ENCODE measurements around the gene HSPBP1.

Gene HSPBP1

GRCh38 chr19:55304980-55305379 lies 25.1 kb upstream of the HSPBP1 start:
- no peak for DNase-seq (ENCODE audit: low read depth in 2 of 2)

GRCh38 chr19:55304279-55304978 lies 24.5 kb upstream of the HSPBP1 start:
- DNase-seq (ENCODE audit: low read depth in 2 of 2) = no peak

DNA sequence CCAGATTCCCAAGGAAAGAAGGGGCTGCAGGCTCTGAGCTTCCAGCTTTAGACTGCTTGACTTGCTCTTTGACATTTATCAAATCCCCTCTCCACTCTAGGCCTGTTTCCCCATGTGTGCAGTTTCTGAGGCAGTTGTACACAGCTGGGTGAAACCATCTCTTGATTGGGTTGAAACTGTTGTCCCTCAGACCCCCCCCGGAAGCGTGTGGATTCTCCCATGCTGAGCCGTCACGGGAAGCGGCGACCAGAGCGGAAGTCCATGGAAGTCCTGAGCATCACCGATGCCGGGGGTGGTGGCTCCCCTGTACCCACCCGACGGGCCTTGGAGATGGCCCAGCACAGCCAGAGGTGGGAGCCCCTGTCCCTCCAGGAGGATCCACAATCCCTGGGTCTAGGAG lies 23.6 kb upstream of the HSPBP1 start:
- DNase-seq (ENCODE audit: low read depth in 2 of 2) = no peak

DNA sequence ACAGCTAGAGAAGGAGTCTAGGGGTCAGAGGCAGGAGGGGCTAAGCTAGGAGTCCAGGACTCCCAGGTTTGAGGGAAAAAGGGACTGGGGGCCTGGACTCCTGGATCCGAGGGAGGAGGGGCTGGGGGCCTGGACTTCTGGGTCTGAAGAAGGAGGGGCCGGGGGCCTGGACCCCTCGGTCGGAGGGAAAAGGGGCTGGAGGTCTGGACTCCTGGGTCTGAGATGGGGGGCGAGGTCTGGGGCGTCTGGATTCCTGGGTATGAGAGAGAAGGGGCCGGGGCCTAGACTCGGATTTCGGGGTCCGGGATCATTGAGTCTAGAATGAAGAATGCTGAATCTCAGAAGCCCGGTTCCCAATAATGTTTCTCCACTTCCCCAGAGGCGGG lies 22.4 kb upstream of the HSPBP1 start:
- no peak for DNase-seq (ENCODE audit: low read depth in 2 of 2)

DNA sequence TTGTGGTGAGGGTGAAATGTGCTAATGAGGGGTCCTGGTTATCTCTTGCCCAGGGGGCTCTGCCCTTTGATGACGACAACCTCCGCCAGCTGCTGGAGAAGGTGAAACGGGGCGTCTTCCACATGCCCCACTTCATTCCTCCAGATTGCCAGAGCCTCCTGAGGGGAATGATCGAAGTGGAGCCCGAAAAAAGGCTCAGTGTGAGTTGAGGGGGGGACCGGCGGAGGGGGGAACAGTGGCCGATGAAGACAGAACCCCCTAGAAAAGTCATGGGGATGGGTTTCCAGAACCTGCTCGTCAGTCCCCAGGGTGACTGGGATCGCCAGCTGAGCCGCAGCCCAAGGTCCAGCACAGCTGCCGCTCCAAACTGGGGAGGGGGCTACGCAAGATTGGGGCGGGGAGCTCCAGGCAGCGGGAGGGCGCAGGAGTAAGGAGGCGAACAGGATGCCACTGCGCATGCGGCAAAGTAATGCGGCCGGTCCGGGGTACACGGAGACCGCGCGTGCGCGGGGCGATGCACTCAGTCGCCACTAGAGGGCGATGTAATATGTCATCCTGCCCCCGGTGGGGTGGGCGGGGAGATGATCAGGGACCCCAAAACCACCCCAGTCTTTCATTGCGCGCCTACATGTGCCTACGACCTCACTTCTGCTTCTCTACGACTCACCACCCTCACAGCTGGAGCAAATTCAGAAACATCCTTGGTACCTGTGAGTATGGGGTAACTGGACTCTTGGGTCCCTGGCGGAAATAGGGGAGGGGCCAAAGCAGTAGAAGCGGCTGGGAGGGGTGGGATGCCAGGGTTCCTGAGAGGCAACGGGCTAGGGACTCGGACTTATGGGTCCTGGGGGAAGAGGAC lies 21.8 kb upstream of the HSPBP1 start:
- peak; percentile 97 to 98 for DNase-seq (ENCODE audit: low read depth in 2 of 2)

GRCh38 chr19:55300886-55301458 lies 21.1 kb upstream of the HSPBP1 start:
- DNase-seq (ENCODE audit: low read depth in 2 of 2) = no peak

GRCh38 chr19:55299991-55300390 lies 20.1 kb upstream of the HSPBP1 start:
- no peak for DNase-seq (ENCODE audit: low read depth in 2 of 2)

DNA sequence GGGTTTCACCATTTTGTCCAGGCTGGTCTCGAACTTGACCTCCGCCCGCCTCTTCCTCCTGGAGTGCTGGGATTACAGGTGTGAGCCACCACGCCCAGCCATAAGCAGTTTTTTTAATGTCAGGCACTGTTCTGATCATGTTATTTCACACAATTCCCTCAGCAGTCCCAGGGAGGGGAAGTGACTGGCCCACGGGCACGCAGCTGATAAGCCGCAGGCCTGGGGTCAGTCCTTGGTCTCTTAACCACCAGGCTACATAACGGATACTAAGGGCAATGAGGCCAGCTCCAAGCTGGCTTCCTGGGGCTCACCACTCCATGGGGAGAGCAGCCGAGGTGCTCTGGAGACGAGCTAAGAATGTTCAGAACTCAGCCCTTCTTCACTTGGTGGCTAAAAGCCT lies 17.4 kb upstream of the HSPBP1 start:
- no peak for DNase-seq (ENCODE audit: low read depth in 2 of 2)

DNA sequence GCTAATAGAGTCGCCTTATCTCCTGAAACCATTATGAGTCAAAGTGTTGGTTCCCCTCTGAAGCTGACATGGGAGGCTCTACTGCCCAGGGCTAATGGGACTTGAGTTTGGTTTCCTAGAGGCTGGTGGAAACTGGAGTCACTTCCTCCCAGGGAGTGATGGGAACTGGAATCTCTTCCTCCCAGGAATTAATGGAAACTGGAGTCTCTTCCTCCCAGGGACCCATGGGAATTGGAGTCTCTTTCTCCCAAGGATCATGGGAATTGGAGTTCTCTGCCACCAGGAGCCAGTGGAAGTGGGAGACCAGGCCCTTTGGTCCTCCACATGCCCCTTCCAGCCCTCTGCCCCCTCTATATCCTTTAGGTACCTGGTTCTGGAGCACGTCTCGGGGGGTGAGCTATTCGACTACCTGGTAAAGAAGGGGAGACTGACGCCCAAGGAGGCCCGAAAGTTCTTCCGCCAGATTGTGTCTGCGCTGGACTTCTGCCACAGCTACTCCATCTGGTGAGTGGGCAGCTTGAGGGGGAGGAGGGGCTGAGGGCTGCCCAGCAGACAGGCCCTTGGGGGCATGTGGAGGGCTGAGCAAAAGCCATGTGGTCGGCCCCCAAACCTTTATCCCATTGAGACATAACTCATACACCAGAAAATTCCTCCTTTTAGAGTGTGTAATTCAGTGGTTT lies 9.3 kb upstream of the HSPBP1 start:
- no peak for DNase-seq (ENCODE audit: low read depth in 2 of 2)

GRCh38 chr19:55287361-55288079 lies 7.6 kb upstream of the HSPBP1 start:
- DNase-seq (ENCODE audit: low read depth in 2 of 2) = no peak

GRCh38 chr19:55285229-55285890 lies 5.5 kb upstream of the HSPBP1 start:
- no peak for DNase-seq (ENCODE audit: low read depth in 2 of 2)

- DNase-seq (ENCODE audit: low read depth in 2 of 2) = no peak
These were observed 4.6 kb upstream of the HSPBP1 start for GRCh38 chr19:55284405-55285058.

DNA sequence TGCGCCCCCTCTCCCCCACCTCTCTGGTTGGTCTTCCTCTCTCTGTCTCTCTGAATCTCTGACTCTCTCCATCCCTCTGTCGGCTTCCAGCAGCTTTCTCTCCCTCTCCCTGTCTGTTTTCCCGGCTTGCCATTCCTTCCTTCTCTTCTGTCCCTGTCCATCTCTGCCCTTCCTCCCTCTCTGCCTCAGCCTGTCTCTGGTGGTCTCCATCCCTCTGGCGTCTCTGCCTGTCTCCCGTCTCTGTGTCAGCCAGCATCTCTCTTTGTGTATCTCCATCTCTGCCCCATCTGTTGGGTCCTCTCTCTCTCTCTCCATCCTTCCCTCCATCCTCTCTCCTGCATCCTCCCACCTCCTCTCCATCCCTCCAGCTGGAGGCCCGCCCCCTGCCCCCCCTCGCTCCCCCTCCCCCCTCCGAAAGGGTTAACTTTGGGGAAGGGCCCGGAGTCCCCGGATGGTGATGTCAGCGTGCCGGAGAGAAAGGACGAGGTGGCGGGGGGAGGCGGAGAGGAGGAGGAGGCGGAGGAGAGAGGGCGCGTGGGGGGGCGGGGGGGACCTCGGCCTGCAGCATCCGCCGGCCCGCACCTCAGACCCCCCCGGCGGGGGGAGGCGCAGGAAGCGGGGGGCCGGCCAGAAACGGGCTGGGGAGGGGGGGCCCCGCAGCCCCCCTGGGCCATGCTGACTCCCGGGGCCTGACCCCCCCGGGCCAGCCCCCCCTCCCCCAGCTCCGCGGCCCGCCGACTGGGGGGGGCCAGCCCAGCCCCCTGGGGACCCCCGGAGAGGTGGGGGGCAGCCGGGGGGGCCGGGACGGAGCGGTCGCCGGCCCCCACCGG lies 3.9 kb upstream of the HSPBP1 start, which contains the start of gene BRSK1:
BRSK1 (plus strand) TSS at position 450 of the 830 bp plus-strand sequence. CDS start 446 bp downstream, outside the sequence.
- DNase-seq (ENCODE audit: low read depth in 2 of 2) = peak in 1 of 2 donors; percentile 47

- no peak for DNase-seq (ENCODE audit: low read depth in 2 of 2)
These were observed 570 bp downstream of the HSPBP1 start for GRCh38 chr19:55279340-55279739.

DNA sequence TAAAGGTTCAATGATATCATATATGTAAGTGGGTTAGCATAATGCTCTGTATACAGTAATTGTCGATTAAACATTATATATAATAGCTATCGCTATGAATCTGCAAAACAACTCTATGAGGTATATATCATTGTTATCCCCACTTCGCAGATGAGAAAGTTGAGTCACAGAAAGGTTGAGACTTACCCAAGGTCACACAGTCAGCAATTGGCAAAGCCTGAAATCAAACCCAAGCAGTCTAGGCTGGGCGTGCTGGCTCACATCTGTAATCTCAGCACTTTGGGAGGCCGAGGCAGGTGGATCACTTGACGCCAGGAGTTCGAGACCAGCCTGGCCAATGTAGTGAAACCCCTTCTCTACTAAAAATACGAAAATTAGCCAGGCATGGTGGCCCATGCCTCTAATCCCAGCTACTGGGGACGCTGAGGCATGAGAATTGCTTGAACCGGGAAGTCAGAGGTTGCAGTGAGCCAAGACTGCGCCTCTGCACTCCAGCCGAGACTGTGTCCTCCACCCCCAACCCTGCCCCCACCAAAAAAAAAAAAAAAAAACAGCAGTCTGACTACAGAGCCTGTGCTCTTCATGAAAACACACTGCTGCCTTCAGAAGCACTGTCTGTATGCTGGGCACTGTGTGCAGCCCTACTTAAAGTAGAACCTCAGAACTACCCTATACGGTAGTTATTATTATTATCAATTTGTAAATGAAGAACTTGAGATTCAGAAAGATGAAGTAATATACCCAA lies 1.3 kb downstream of the HSPBP1 start:
- no peak for DNase-seq (ENCODE audit: low read depth in 2 of 2)

- DNase-seq (ENCODE audit: low read depth in 2 of 2) = no peak
These were observed 2.4 kb downstream of the HSPBP1 start for GRCh38 chr19:55277494-55277893.

DNA sequence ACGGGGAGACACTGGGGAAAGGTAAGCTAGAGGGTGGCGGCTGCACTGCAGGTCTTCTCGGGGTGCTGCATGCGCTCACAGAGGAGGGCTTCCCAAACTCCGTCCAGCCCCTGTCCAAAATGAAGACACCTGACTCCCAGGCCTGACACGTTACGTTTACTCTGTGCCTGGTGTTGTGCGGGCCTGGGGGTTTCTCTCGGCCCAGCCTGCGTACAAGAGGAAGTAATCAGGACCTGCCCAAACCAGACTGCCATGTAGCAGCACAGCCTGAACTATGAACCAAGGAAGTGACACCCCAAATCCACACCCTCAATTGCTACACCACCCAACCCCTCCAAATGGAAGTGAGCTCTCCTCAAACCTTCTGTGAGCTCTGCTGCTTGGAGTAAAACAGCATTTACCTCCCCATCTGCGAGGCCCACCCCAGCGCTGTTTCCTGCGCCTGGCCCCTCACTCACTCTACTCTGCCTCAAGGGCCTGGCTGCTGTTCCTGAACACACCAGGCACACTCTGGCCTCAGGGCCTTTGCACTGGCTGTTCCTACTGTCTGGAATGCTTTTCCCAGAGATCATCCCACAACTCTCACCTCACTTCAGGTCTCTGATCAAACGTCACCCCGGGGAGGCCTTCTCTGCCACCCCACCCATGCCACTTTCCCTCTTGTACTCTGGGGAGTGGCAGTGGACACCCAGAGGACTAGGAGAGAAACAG lies 3.0 kb downstream of the HSPBP1 start:
- no peak for DNase-seq (ENCODE audit: low read depth in 2 of 2)
